HepG2 (cell line): ENCODE measurements around the gene PTK7. TPM values are rescaled to one million over a fixed set of nuclear protein-coding genes. Genes with fewer than 3 reads are reported as not detected.

ENCODE experiments used
- CBX1 ChIP-seq: IDR thresholded peaks from one replicate; pipeline ENCODE4 v1.6.1; 2016; ENCODE audit warnings: antibody characterized with exemption, low read depth
- CREM ChIP-seq, 2 experiments: sonication (generic) in 1 of 2; formaldehyde crosslinking in 1 of 2; IDR thresholded peaks; 2 replicates each; pipeline versions ENCODE4 v1.4.0 to v1.6.1; 2016 to 2020; ENCODE audit warnings: antibody characterized with exemption in 1 of 2, mild to moderate bottlenecking in 1 of 2, missing genetic modification reagents in 1 of 2
- FOXP1 ChIP-seq, 2 experiments: fragments of 450-650 bp in 1 of 2; IDR thresholded peaks; 2 replicates each; pipeline ENCODE4 v1.6.1; 2017 to 2018; ENCODE audit warnings: antibody characterized with exemption in 1 of 2
- HIC2 ChIP-seq: sonication (generic); formaldehyde crosslinking; IDR thresholded peaks from 2 replicates; pipeline ENCODE4 v1.9.0; 2022; ENCODE audit warnings: low read depth, missing genetic modification reagents
- LCORL ChIP-seq, 2 experiments: fragments of 450-650 bp in 1 of 2; sonication (generic) in 1 of 2; formaldehyde crosslinking in 1 of 2; IDR thresholded peaks; 2 replicates each; pipeline versions ENCODE4 v1.5.0 to v1.6.1; 2017 to 2020; ENCODE audit warnings: antibody characterized with exemption in 1 of 2, missing genetic modification reagents in 1 of 2
- NR2F6 ChIP-seq, 2 experiments: IDR thresholded peaks; 2 replicates each; pipeline ENCODE4 v1.6.1; 2016; ENCODE audit warnings: antibody characterized with exemption in 1 of 2, mild to moderate bottlenecking in 1 of 2
- PATZ1 ChIP-seq: sonication (generic); formaldehyde crosslinking; IDR thresholded peaks from 2 replicates; pipeline ENCODE4 v1.4.0; 2020; ENCODE audit warnings: missing genetic modification reagents
- PHF21A ChIP-seq: sonication (generic); formaldehyde crosslinking; IDR thresholded peaks from 2 replicates; pipeline ENCODE4 v1.5.0; 2020; ENCODE audit warnings: mild to moderate bottlenecking, missing genetic modification reagents
- RARG ChIP-seq: sonication (generic); formaldehyde crosslinking; IDR thresholded peaks from 2 replicates; pipeline ENCODE4 v1.4.0; 2020; ENCODE audit warnings: low read depth, mild to moderate bottlenecking, missing genetic modification reagents
- SNAPC2 ChIP-seq: sonication (generic); formaldehyde crosslinking; IDR thresholded peaks from 2 replicates; pipeline ENCODE4 v1.8.1; 2022; ENCODE audit warnings: mild to moderate bottlenecking, missing genetic modification reagents
- SP4 ChIP-seq: sonication (generic); formaldehyde crosslinking; IDR thresholded peaks from 2 replicates; pipeline ENCODE4 v1.8.1; 2023; ENCODE audit warnings: mild to moderate bottlenecking, missing genetic modification reagents
- ZBTB49 ChIP-seq: sonication (generic); formaldehyde crosslinking; IDR thresholded peaks from 2 replicates; pipeline ENCODE4 v1.4.0; 2020; ENCODE audit warnings: missing genetic modification reagents, borderline replicate concordance
- ZNF121 ChIP-seq: sonication (generic); formaldehyde crosslinking; IDR thresholded peaks from 2 replicates; pipeline ENCODE4 v1.5.0; 2020; ENCODE audit warnings: mild to moderate bottlenecking, missing genetic modification reagents
- ZNF337 ChIP-seq: sonication (generic); formaldehyde crosslinking; IDR thresholded peaks from 2 replicates; pipeline ENCODE4 v1.5.1; 2020; ENCODE audit warnings: missing genetic modification reagents, low read depth, mild to moderate bottlenecking, borderline replicate concordance
- ZNF619 ChIP-seq: sonication (generic); formaldehyde crosslinking; IDR thresholded peaks from 2 replicates; pipeline ENCODE4 v1.4.0; 2020; ENCODE audit warnings: mild to moderate bottlenecking, missing genetic modification reagents
- polyA plus RNA-seq, 8 experiments: library from polyadenylated mRNA; depleted of rRNA in 3 of 8; stranded (reverse) in 7 of 8; unstranded in 1 of 8; fragments of >200 nt; fragmentation: Illumina TruSeq in 4 of 8; extraction: Trizol in 4 of 8; gene quantifications; 2 replicates each; pipeline versions ENCODE4 v1.2.1 to v1.2.3, GENCODE V29; 2011 to 2016; ENCODE audit warnings: low read depth in 4 of 8, missing spikeins in 1 of 8, mixed read lengths in 1 of 8; ENCODE audit not compliant: insufficient read depth in 1 of 8
- total RNA-seq, 5 experiments: library from RNA; depleted of rRNA; stranded (reverse); fragments of >200 nt; fragmentation: Illumina TruSeq; extraction: Trizol; gene quantifications; 2 replicates each; pipeline ENCODE4 v1.2.3, GENCODE V29; 2016; ENCODE audit warnings: low read depth in 1 of 5
- TF ChIP-seq, protein P1 (sequence below): sonication (generic); formaldehyde crosslinking; IDR thresholded peaks from 2 replicates; pipeline ENCODE4 v1.4.0; 2020; ENCODE audit warnings: mild to moderate bottlenecking, missing genetic modification reagents

PTK7 gene
- total and polyA plus RNA-seq, 2 of the 13 experiments (the other 11 are each of a cell fraction or from before 2014, with no cell fraction given): 98.5 to 99.8 TPM

DNA sequence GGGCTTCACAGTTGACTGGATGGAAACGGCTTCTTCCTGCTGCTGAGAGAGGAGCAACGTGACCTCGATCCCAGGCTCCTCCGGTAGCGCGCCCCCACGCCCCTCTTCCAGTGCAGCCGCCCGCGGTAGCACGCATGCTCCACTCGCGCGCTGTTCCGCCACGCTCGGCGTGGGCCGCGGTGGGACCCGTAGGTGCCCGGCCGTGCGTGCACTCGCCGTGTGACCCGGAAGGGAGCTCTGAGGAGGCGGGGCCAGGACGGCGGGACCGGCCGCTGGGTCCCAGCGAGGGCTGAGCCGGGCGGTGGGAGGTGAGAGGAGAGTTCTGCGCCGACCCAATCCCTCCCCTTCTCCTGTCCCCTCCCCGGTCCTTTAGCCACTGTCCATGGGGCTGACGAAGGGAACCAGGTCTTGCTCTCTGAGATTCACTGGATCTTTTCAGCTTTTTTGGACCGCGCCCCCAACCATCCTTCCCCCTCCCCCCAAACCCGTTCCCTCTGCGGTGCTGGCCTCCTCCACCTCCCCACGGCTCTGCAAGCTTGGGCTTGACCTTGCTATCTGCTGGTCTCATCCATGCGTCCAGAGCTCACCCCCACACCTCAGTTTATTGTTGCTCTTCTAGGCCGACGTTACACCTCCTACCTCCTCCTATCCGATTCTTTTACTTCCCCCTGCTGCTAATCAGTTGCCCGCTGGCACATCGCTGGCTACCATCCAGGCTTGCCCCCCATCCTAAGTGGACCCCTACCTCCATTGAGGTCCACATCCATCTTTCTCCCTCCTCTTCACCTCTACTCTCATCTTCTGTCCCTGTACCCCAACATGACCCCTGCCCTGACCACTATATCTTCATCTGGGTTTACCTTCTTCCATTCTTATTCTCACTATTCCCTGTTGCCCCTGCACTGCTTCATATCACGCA, 106.1 kb downstream of the PTK7 start, which contains the start of gene CUL9 (continued):
- TF ChIP-seq, protein P1, sequence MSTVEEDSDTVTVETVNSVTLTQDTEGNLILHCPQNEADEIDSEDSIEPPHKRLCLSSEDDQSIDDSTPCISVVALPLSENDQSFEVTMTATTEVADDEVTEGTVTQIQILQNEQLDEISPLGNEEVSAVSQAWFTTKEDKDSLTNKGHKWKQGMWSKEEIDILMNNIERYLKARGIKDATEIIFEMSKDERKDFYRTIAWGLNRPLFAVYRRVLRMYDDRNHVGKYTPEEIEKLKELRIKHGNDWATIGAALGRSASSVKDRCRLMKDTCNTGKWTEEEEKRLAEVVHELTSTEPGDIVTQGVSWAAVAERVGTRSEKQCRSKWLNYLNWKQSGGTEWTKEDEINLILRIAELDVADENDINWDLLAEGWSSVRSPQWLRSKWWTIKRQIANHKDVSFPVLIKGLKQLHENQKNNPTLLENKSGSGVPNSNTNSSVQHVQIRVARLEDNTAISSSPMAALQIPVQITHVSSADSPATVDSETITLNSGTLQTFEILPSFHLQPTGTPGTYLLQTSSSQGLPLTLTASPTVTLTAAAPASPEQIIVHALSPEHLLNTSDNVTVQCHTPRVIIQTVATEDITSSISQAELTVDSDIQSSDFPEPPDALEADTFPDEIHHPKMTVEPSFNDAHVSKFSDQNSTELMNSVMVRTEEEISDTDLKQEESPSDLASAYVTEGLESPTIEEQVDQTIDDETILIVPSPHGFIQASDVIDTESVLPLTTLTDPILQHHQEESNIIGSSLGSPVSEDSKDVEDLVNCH: 0 out of 2 replicates have a peak, but pooled peaks have one; percentile 86
- TF ChIP-seq RARG: 0 out of 2 replicates have a peak, but pooled peaks have one; percentile 60
- no peak for TF ChIP-seq CBX1
- no peak for TF ChIP-seq NR2F6 (IDR thresholded peaks at IDR 0.05)
- peak; percentile 72; the same call in 1 of the 2 replicates for TF ChIP-seq NR2F6 (CRISPR knock-in tag; IDR thresholded peaks at IDR 0.05)
- TF ChIP-seq SP4: peak; percentile 78
- no peak for TF ChIP-seq ZBTB49 (CRISPR knock-in tag)
- peak; percentile 52; the same call in 1 of the 2 replicates for TF ChIP-seq ZNF121 (CRISPR knock-in tag)
- TF ChIP-seq LCORL (IDR thresholded peaks at IDR 0.05): no peak
- peak; percentile 76 for TF ChIP-seq LCORL (CRISPR knock-in tag; IDR thresholded peaks at IDR 0.05)
- peak; percentile 81 for TF ChIP-seq PATZ1 (CRISPR knock-in tag)
- TF ChIP-seq CREM (IDR thresholded peaks at IDR 0.05): no peak; the same call in 1 of the 2 replicates
- no peak for TF ChIP-seq CREM (CRISPR knock-in tag; IDR thresholded peaks at IDR 0.05)
- TF ChIP-seq ZNF619 (CRISPR knock-in tag): 0 out of 2 replicates have a peak, but pooled peaks have one; percentile 36
- TF ChIP-seq PHF21A: peak; percentile 53; the same call in 1 of the 2 replicates
- TF ChIP-seq ZNF337 (CRISPR knock-in tag): no peak
- peak; percentile 62; the same call in 1 of the 2 replicates for TF ChIP-seq HIC2 (CRISPR knock-in tag)
- TF ChIP-seq FOXP1 (IDR thresholded peaks at IDR 0.05): no peak
- no peak for TF ChIP-seq FOXP1 (CRISPR knock-in tag; IDR thresholded peaks at IDR 0.05)
- TF ChIP-seq SNAPC2 (CRISPR knock-in tag): 0 out of 2 replicates have a peak, but pooled peaks have one; percentile 26
